GM06990 (cell line): Measurements from ENCODE around the gene PWWP2B.

Source experiments
- DNase-seq: peaks from one replicate; pipeline ENCODE4 v3.0.0-alpha.2; 2011; ENCODE audit not compliant: insufficient read length; ENCODE audit errors: extremely low read depth
- H3K27me3 ChIP-seq: replicated peaks from 2 replicates; pipeline ENCODE4 v1.6.0; 2011; ENCODE audit warnings: low read length; ENCODE audit not compliant: control insufficient read depth, insufficient read depth
- H3K36me3 ChIP-seq: 2 replicates; pipeline ENCODE4 v1.5.1; 2011; ENCODE audit warnings: low read length; ENCODE audit not compliant: control insufficient read depth, insufficient read depth
- H3K4me3 ChIP-seq: replicated peaks from 2 replicates; pipeline ENCODE4 v1.5.1; 2011; ENCODE audit warnings: low read depth, mild to moderate bottlenecking, control low read depth, low read length
- TF ChIP-seq, protein P1 (sequence below): IDR thresholded peaks from 2 replicates; pipeline ENCODE4 v1.5.1; 2011; ENCODE audit warnings: low read length, control low read depth, mild to moderate bottlenecking, inconsistent platforms; ENCODE audit not compliant: insufficient read depth, poor library complexity, severe bottlenecking

PWWP2B gene

DNA sequence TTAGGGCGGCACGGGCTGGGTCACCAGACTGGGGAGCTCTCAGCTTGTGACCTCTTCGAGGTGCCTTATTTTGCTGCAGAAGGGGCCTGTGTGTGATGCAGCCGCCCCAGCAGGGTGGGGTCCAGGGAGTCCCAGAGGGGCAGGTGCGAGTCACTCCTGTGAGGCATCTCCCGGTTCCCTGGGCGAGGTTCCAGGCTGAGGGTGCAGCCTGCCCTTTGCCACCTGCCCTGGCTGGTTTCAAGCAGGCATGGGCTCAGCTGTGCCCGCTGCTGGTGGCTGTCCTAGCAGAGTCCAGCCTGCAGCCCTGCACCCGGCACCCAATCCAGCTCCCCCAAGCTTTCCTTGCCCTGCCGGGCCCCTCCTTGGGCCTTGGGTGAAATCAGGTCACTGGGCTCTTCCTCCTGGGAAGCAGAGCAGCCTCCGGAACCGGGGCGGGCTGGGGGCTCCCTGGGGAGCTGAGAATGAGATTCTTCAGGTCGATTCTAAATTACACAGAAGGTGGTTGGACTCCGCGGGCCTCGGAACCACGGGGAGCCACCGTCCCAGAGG, 64.8 kb downstream of the PWWP2B start:
- TF ChIP-seq, protein P1, sequence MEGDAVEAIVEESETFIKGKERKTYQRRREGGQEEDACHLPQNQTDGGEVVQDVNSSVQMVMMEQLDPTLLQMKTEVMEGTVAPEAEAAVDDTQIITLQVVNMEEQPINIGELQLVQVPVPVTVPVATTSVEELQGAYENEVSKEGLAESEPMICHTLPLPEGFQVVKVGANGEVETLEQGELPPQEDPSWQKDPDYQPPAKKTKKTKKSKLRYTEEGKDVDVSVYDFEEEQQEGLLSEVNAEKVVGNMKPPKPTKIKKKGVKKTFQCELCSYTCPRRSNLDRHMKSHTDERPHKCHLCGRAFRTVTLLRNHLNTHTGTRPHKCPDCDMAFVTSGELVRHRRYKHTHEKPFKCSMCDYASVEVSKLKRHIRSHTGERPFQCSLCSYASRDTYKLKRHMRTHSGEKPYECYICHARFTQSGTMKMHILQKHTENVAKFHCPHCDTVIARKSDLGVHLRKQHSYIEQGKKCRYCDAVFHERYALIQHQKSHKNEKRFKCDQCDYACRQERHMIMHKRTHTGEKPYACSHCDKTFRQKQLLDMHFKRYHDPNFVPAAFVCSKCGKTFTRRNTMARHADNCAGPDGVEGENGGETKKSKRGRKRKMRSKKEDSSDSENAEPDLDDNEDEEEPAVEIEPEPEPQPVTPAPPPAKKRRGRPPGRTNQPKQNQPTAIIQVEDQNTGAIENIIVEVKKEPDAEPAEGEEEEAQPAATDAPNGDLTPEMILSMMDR, result no peak
- Histone ChIP-seq H3K4me3 (no peak overlapping the region), H3K27me3 (no peaks in the 10 kb centered on the region; the same call in 1 of the 2 replicates), H3K36me3 (no peaks in the 10 kb centered on the region)
- DNase-seq, result no peak

DNA sequence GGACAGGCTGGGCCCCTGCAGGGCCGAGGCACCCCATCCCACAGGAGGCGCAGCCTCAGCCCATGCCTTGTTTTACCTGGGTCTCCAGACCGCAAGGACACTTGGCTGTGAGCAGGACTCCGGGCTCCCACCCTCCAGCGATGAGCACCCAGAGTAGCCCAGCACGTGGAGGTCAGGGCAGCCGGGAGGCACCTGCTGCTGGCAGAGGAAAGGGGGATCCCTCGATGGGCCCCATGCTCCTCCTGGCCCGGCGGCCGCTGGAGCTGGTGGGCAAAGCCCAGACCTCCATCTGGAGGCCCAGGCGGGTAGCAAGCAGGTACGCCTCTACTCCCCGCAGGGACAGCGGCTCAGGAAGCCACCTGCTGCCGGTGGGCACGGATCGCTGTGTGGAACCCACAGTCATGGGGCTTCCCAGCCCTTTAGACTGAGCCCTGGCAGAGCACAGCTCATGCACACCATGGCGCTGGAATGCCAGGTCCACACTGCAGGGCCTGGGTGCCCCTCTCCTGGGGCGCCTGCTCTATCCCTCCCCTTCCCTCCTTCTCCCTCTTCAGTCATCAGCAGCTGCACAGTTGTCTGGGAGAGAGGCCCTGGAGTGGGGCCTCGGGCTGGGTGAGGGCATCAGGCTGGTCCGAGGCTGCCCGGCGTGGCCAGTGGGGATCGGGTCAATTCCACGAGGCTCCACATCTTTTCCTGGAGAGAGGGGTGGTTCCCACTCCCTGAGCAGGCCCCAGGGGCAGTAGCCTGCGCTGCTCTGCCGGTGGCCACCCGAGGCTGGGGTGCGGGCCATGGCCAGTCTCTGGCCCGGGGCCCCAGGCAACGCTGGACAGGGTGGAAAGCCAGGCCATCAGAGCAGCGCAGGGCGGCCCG, 65.7 kb downstream of the PWWP2B start:
- DNase-seq, result no peak
- no peak overlapping the region for H3K4me3 ChIP-seq
- TF ChIP-seq, protein P1, result no peak
- H3K27me3 ChIP-seq, result no peaks in the 10 kb centered on the region; the same call in 1 of the 2 replicates
- no peaks in the 10 kb centered on the region for H3K36me3 ChIP-seq

DNA sequence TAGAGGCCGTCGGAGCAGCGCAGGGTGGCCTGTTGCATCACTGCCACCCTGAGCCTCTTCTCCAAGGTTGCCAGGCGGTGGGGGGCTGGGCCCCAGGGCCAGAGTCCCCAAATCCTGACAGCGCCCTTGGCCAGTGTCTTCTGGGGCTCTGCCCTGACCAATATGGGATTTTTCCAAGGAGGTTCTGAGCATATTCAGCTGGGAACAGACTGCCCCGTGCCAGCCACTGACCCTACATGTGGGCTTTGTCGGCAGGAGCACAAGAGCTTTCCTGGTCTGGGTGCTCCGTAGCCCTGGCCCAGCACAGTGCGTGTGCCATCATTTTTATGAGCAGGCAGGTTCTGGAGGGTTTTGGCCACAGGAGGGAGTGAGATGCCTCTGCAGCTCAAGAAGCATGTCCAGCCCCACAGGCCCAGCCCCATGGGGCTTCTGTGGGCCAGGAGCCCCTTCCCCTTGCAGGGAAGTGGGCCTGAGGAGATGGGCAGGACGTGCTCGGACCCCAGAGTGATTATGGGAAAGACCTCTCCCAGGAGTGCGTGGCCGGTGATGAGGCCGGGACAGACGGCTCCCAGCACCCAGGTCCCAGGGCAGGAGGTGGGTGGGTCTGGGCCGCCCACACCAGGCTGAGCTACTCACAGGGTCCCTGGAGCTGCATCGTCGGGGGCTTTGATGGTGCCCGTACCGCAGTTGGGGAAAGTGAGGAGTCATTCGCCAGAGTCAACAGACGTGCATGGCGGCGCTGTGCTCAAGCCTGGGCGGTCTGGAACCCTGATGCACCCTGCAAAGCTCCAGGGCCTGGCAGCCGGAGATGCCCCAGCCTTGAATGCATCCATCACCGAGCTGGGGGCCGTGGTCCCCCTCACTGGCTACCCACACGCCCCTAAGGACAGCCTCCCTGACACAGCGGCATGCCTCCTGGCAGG, 66.6 kb downstream of the PWWP2B start:
- TF ChIP-seq, protein P1, result peak; percentile 7
- no peak overlapping the region for H3K4me3 ChIP-seq
- no peaks in the 10 kb centered on the region for H3K36me3 ChIP-seq
- H3K27me3 ChIP-seq, result no peaks in the 10 kb centered on the region; the same call in 1 of the 2 replicates
- DNase-seq, result no peak

DNA sequence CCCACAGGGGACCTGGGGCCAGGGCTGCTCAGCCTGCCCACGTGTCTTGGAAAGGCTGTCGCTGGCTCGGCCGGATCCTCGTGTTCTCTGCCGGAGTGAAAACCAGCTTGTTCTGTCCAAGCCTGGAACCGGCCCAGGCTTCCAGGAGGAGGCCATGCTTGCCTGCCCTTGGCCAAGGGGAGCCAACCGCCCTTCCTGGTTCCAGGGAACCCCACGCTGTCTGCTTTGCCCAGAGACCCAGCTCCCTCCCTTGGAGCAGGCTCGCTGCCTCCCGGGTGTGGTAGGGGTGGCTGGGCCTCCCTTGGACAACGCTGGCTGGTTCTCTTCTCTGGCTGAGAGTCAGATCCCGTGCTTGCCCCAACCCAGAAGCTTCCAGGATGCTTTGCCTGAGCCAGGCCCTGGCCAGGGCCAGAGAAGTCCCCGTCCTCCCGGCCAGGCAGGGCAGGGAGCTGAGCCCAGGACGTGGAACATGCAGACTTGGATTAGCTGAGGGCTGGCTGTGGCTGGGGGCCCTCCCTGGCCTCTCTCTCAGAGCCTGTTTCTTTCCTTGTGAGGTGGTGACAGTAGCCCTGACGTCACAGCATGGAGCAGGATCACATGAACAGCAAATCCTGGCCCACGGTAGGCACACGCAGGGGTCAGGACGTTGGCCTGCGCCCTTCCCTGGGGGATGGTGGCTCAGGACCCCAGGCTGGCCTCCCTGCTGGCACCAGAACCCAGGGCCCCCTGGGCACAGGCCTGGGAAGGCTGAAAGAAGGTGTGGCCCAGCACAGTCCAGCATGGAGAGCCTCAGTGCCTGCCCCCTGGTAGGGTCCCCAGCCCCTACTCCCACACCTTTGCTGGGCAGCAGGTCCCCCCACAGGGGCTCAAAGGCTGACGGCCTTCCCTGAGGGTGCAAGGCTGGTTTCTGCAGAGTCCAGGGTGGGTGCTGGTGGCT, 67.5 kb downstream of the PWWP2B start:
- DNase-seq, result no peak
- no peaks in the 10 kb centered on the region for H3K36me3 ChIP-seq
- H3K4me3 ChIP-seq, result no peak overlapping the region
- TF ChIP-seq, protein P1, result no peak
- no peaks in the 10 kb centered on the region; the same call in 1 of the 2 replicates for H3K27me3 ChIP-seq
